Panc1 (cell line): Measurements from ENCODE around the gene LMBR1L.

ENCODE experiments used
- CTCF ChIP-seq: fragments of 450-650 bp; IDR thresholded peaks from 2 replicates; pipeline ENCODE4 v1.5.1; 2017; ENCODE audit warnings: mild to moderate bottlenecking
- POLR2AphosphoS5 ChIP-seq: IDR thresholded peaks from 2 replicates; pipeline ENCODE4 v1.6.1; 2012; ENCODE audit warnings: mild to moderate bottlenecking, low read depth, low read length, moderate library complexity
- SIN3A ChIP-seq: IDR thresholded peaks from 2 replicates; pipeline ENCODE4 v1.6.1; 2012; ENCODE audit warnings: low read depth, mild to moderate bottlenecking, low read length, moderate library complexity, borderline replicate concordance; ENCODE audit not compliant: insufficient read depth
- TCF7L2 ChIP-seq: IDR thresholded peaks from 2 replicates; pipeline ENCODE4 v1.6.1; 2011; ENCODE audit warnings: mild to moderate bottlenecking, low read depth, low read length, inconsistent platforms
- TF ChIP-seq, protein P1 (sequence below), 2 experiments: IDR thresholded peaks; 2 replicates each; pipeline ENCODE4 v1.6.1; 2011 to 2012; ENCODE audit warnings: low read depth in 2 of 2, control low read depth in 1 of 2, low read length in 1 of 2, mild to moderate bottlenecking in 1 of 2, moderate library complexity in 1 of 2; ENCODE audit not compliant: insufficient read depth in 1 of 2

DNA sequence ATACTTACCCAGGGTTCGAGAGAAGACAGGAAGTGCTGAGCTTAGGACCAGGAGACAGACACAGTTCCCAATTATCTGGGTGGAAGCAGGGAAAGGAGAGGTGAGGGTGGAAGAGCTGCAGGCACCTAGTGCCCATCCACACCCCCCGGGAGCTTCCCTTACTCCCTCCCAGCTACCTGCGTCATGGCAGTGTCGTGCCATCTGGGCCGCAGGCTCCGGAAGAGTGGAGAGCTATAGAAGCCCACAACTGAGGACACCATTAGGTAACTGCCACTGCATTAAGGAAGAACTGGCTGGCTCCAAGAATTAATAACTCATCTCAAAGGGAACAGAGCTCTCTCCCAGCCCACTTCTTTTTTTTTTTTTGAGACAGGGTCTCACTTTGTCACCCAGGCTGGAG lies 10.3 kb downstream of the LMBR1L start:
- TF ChIP-seq CTCF (no peak), POLR2AphosphoS5 (no peak), TCF7L2 (no peak), SIN3A (no peak)
- TF ChIP-seq, protein P1, sequence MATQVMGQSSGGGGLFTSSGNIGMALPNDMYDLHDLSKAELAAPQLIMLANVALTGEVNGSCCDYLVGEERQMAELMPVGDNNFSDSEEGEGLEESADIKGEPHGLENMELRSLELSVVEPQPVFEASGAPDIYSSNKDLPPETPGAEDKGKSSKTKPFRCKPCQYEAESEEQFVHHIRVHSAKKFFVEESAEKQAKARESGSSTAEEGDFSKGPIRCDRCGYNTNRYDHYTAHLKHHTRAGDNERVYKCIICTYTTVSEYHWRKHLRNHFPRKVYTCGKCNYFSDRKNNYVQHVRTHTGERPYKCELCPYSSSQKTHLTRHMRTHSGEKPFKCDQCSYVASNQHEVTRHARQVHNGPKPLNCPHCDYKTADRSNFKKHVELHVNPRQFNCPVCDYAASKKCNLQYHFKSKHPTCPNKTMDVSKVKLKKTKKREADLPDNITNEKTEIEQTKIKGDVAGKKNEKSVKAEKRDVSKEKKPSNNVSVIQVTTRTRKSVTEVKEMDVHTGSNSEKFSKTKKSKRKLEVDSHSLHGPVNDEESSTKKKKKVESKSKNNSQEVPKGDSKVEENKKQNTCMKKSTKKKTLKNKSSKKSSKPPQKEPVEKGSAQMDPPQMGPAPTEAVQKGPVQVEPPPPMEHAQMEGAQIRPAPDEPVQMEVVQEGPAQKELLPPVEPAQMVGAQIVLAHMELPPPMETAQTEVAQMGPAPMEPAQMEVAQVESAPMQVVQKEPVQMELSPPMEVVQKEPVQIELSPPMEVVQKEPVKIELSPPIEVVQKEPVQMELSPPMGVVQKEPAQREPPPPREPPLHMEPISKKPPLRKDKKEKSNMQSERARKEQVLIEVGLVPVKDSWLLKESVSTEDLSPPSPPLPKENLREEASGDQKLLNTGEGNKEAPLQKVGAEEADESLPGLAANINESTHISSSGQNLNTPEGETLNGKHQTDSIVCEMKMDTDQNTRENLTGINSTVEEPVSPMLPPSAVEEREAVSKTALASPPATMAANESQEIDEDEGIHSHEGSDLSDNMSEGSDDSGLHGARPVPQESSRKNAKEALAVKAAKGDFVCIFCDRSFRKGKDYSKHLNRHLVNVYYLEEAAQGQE (IDR thresholded peaks at IDR 0.05; ENCODE audit: insufficient read depth in 1 of 2, low read depth in 2 of 2, low read length in 1 of 2): no peak
